ENCODE measurements around the gene PIP. TPM values are rescaled to one million over a fixed set of nuclear protein-coding genes. Genes with fewer than 3 reads are reported as not detected.
"Not testable (repeated sequence)": the region's sequence is repeated elsewhere in the genome, so short reads cannot be mapped to it uniquely, and the experiment has no call there.

PIP gene
- total RNA-seq, 1 donor from 2014 or later = not detected

- no peak for DNase-seq
- H3K9me3 ChIP-seq (replicated peaks) = peaks cover 15% of the 10 kb centered on the region
- H3K27me3 ChIP-seq (ENCODE audit: low read depth) = no peaks in the 10 kb centered on the region
- intact Hi-C loops (cut with micrococcal nuclease) = no loop called here
- H3K36me3 ChIP-seq = no peaks in the 10 kb centered on the region
- no peak overlapping the region for H3K4me3 ChIP-seq
- H3K27ac ChIP-seq (replicated peaks) = no peak overlapping the region
- no peaks in the 10 kb centered on the region for H3K4me1 ChIP-seq
- TF ChIP-seq CTCF (IDR thresholded peaks at IDR 0.05; ENCODE audit: borderline replicate concordance) = no peak
Measured at GRCh38 chr7:143172354-143172753, 40.5 kb downstream of the PIP start.

- Histone ChIP-seq H3K4me3 (no peak overlapping the region), H3K9me3 (replicated peaks) (peaks cover 52% of the 10 kb centered on the region), H3K27me3 (ENCODE audit: low read depth) (no peaks in the 10 kb centered on the region), H3K27ac (replicated peaks) (no peak overlapping the region), H3K36me3 (no peaks in the 10 kb centered on the region), H3K4me1 (no peaks in the 10 kb centered on the region)
- DNase-seq = no peak
- intact Hi-C loops (cut with micrococcal nuclease) = no loop called here
- TF ChIP-seq CTCF (IDR thresholded peaks at IDR 0.05; ENCODE audit: borderline replicate concordance) = no peak
Measured at GRCh38 chr7:143176128-143176527, 44.3 kb downstream of the PIP start.

GRCh38 chr7:143177374-143178119, 45.7 kb downstream of the PIP start:
- Histone ChIP-seq H3K36me3 (no peaks in the 10 kb centered on the region), H3K27me3 (ENCODE audit: low read depth) (no peaks in the 10 kb centered on the region), H3K4me1 (no peaks in the 10 kb centered on the region), H3K4me3 (no peak overlapping the region), H3K27ac (replicated peaks) (no peak overlapping the region), H3K9me3 (replicated peaks) (peaks cover 52% of the 10 kb centered on the region)
- TF ChIP-seq CTCF (IDR thresholded peaks at IDR 0.05; ENCODE audit: borderline replicate concordance) = no peak
- intact Hi-C loops (cut with micrococcal nuclease) = no loop called here
- no peak for DNase-seq

GRCh38 chr7:143180771-143181170, 48.9 kb downstream of the PIP start:
- DNase-seq; H3K27me3 ChIP-seq (ENCODE audit: low read depth); H3K27ac ChIP-seq (replicated peaks); intact Hi-C loops (cut with micrococcal nuclease); H3K36me3 ChIP-seq; H3K4me3 ChIP-seq; H3K4me1 ChIP-seq: not testable (repeated sequence)
- peaks cover 52% of the 10 kb centered on the region for H3K9me3 ChIP-seq (replicated peaks)

GRCh38 chr7:143181349-143181748, 49.5 kb downstream of the PIP start:
- Histone ChIP-seq H3K4me1 (no peaks in the 10 kb centered on the region), H3K9me3 (replicated peaks) (peaks cover 48% of the 10 kb centered on the region), H3K4me3 (no peak overlapping the region), H3K36me3 (no peaks in the 10 kb centered on the region), H3K27me3 (ENCODE audit: low read depth) (no peaks in the 10 kb centered on the region), H3K27ac (replicated peaks) (no peak overlapping the region)
- TF ChIP-seq CTCF (IDR thresholded peaks at IDR 0.05; ENCODE audit: borderline replicate concordance) = no peak
- DNase-seq = no peak
- intact Hi-C loops (cut with micrococcal nuclease) = no loop called here

GRCh38 chr7:143183024-143183423, 51.1 kb downstream of the PIP start, which contains the start of gene TAS2R39:
Gene TAS2R39 (plus strand): TSS chr7:143183419. CDS start chr7:143183419, 0 bp downstream.
- no peak within 1 kb of the TSS for H3K27ac ChIP-seq (replicated peaks)
- no peak for DNase-seq
- H3K27me3 ChIP-seq (ENCODE audit: low read depth) = no peaks in the 10 kb centered on the region
- TF ChIP-seq CTCF (IDR thresholded peaks at IDR 0.05; ENCODE audit: borderline replicate concordance) = no peak
- no peaks in the 10 kb centered on the region for H3K36me3 ChIP-seq
- H3K4me3 ChIP-seq = no peak within 1 kb of the TSS
- no peaks in the 10 kb centered on the region for H3K4me1 ChIP-seq
- H3K9me3 ChIP-seq (replicated peaks) = peaks cover 31% of the 10 kb centered on the region
- intact Hi-C loops (cut with micrococcal nuclease) = no loop called here
